Stimulated activated CD8-positive, alpha-beta memory T cell treated with anti-CD3 and anti-CD28 coated beads, Interleukin-7, amount 100 ng/mL, for 4 hours (primary cell): ENCODE results near the gene DCAF11.
A peak's percentile ranks its signal among the peaks of the same experiment; 100 is the strongest.

Source experiments
- DNase-seq, 2 donors: peaks; one replicate each; pipeline ENCODE4 v3.0.0-alpha.2; 2020; ENCODE audit warnings: low read depth in 2 of 2

DCAF11 gene

DNA sequence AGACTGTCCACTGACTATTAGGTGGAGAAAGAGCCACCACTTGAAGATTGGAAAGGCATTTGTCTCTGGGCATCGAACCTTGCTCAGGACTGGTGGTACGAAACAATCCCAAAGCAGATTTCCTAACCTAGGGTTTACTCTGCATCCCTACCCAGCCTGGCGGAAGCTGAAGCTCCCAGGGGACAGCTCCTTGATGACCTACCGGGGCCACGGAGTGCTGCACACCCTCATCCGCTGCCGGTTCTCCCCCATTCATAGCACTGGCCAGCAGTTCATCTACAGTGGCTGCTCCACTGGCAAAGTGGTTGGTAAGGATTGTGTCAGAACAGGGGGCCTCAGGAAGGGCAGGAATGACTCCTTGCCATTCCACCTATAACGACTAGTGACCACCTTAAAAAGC lies 6.6 kb downstream of the DCAF11 start:
- DNase-seq = no peak

DNA sequence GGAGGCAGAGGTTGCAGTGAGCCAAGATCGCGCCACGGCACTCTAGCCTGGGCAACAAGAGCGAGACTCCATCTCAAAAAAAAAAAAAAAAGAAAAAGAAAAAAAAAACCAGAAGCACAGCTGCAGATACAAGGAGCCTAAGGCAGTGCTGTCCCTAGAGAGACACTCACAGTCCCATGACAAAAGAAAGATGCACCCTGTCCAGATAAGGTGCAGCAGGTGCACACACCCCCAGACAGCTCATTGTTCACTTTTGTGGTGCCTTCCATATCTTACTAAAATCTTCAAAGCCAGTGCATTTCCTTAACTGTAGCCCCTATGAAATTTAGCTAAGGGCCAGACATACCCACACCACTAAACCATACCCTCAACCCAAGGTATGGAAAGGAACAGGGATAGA lies 7.8 kb downstream of the DCAF11 start:
- DNase-seq = no peak

- no peak for DNase-seq
Measured at GRCh38 chr14:24122898-24123297, 8.3 kb downstream of the DCAF11 start.

- no peak for DNase-seq
Measured at GRCh38 chr14:24123424-24124417, 9.1 kb downstream of the DCAF11 start.

GRCh38 chr14:24126939-24127338 lies 12.4 kb downstream of the DCAF11 start:
- no peak for DNase-seq

- DNase-seq = no peak
Measured at GRCh38 chr14:24127673-24128072, 13.1 kb downstream of the DCAF11 start.

GRCh38 chr14:24129410-24129998 lies 14.9 kb downstream of the DCAF11 start:
- no peak for DNase-seq

GRCh38 chr14:24130380-24130716 lies 15.8 kb downstream of the DCAF11 start, which contains the start of gene FITM1:
TSS of gene FITM1 (plus strand) at chr14:24130659. CDS start at chr14:24131564, 905 bp downstream.
- no peak for DNase-seq

GRCh38 chr14:24130717-24131548 lies 16.4 kb downstream of the DCAF11 start:
- DNase-seq = no peak

DNA sequence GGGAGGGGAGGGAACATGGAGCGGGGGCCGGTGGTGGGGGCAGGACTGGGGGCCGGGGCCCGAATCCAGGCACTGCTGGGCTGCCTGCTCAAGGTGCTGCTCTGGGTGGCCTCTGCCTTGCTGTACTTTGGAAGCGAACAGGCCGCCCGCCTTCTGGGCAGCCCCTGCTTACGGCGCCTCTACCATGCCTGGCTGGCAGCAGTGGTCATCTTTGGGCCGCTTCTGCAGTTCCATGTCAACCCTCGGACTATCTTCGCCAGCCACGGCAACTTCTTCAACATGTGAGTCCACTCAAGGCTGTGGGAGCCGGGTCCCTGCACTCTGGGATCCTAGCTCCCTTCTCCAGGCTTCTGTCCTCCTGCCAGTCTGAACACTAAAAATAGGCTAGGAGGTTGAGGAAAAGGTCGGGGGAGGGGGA lies 17.0 kb downstream of the DCAF11 start:
- DNase-seq = no peak

- no peak for DNase-seq
Measured at GRCh38 chr14:24132061-24132685, 17.6 kb downstream of the DCAF11 start.

- DNase-seq = no peak
Measured at GRCh38 chr14:24132976-24133375, 18.4 kb downstream of the DCAF11 start.

GRCh38 chr14:24133735-24134134 lies 19.2 kb downstream of the DCAF11 start:
- DNase-seq = no peak

- no peak for DNase-seq
Measured at GRCh38 chr14:24135584-24135833, 20.9 kb downstream of the DCAF11 start.

DNA sequence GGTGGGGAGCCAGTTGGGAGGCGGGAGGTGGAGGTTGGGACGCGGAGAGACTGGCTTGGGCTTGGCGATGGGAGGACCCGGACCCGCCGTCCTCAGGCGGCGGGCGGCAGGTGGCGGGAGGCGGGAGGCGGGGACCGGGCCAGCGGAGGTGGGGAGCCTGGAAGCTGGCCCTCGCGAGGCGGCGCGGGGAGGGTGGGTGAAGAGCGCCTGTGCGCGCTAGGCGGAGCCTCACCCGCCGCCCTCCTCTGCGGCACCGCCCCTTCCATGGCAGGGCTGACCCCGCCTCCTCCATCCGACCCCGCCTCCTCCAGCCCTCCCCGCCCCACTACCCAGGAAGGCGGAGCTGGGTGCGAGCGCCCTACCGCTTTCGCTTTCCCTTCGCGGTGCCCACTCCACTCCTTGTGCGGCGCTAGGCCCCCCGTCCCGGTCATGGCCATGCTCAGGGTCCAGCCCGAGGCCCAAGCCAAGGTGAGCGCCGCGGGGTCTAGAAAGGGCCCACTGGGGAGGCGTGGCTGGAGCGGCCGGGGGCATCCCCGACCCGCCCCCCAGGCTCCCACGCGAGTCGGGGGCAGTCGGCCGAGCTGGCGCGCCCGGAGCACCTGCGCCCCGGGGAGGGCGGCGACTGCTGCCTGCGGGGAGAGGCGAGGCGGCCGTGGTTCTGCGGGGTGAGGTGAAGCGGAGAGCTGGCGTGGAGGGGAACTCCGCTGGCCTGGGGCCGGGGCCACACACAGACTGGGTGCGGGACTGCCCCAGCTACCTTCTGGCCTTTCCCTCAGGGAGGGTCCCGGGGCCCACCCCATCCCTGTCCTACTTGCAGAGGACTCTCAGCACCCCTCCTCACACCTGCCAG lies 21.5 kb downstream of the DCAF11 start, which contains the start of gene PSME1:
Gene PSME1 (plus strand): TSS at position 361 of the 850 bp plus-strand sequence. CDS start 69 bp downstream, at position 430.
- peak; percentile 86 to 89 for DNase-seq

- no peak for DNase-seq
Measured at GRCh38 chr14:24136684-24137528, 22.3 kb downstream of the DCAF11 start.

GRCh38 chr14:24137529-24138395 lies 23.2 kb downstream of the DCAF11 start:
- no peak for DNase-seq

DNA sequence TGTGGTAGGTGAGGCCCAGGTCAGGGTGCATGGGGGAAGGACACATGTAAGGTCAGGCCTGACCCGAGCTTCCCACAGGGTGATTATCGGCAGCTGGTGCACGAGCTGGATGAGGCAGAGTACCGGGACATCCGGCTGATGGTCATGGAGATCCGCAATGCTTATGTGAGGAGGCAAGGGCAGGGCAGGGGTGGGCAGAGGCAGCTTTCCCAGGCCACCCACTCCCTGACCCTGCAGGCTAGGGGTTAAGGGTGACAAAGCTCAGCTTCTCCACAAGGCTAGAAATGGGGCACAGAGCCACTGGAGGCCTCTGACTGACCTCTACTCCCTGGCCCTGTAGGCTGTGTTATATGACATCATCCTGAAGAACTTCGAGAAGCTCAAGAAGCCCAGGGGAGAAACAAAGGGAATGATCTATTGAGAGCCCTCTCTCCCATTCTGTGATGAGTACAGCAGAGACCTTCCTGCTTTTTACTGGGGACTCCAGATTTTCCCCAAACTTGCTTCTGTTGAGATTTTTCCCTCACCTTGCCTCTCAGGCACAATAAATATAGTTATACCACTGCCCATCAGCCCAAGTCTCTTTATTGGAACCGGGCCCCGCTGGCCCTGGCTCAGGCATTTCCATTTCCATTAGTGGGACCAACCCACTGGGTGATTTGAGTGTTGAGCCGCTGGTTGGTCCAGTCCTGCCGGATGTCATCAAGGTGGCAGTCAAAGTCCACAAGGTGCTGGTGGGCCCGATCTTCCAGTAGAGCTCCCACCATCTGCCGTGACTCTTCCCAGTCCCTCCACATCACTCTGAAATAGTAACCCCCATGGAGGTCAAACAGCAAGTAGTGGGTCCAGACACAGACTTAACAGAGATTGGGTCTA lies 24.1 kb downstream of the DCAF11 start:
- DNase-seq = no peak
